ENCODE measurements around the gene PRC1. TPM values are rescaled to one million over a fixed set of nuclear protein-coding genes. Genes with fewer than 3 reads are reported as not detected.

The PRC1 gene
- total RNA-seq, 4 donors from 2014 or later, result 3.6 to 12.9 (median 7.2) TPM

DNA sequence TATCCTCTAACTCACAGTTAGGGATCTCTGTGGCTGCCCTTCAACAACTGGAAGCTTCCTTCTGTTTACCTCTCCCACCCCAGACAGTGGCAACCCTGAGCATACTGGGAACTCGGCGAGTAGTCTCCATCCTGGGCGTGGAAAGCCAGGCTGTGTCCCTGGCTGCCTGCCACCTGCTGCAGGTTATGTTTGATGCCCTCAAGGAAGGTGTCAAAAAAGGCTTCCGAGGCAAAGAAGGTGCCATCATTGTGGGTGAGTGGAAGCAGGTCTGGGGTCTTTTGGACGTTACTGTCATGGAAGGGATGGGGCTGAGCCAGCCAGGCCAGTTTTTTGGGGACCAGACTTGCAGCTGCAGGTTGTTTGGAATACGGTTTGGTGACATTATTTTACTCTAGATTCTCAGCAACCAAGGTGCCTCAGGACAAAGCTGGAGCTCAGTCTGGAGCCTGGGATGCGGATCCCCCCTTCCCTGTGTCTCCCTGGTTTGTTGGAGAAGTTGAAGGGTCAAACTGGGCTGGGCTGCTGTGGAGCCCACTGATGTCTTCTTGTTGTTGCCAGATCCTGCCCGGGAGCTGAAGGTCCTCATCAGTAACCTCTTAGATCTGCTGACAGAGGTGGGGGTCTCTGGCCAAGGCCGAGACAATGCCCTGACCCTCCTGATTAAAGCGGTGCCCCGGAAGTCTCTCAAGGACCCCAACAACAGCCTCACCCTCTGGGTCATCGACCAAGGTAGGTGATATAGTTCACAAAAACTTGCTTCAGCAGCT lies 51.8 kb downstream of the PRC1 start:
- H3K9me3 ChIP-seq, result no peaks in the 10 kb centered on the region
- intact Hi-C loops (cut with DNase I), result no loop called here
- 91 to 94% methylated on average over 11 to 12 of the region's 12 CpGs for WGBS, 2 donors
- no peak overlapping the region for H3K27ac ChIP-seq
- TF ChIP-seq POLR2A (IDR thresholded peaks at IDR 0.05), result no peak
- TF ChIP-seq CTCF (IDR thresholded peaks at IDR 0.05), result no peak
- no peak overlapping the region for H3K4me3 ChIP-seq (replicated peaks in 1 of 3)
- DNase-seq, result no peak
- peaks cover 70 to 71% of the 10 kb centered on the region in 2 donors for H3K36me3 ChIP-seq
- no peaks in the 10 kb centered on the region for H3K27me3 ChIP-seq
- no peaks in the 10 kb centered on the region for H3K4me1 ChIP-seq

GRCh38 chr15:90941038-90941437 lies 53.3 kb downstream of the PRC1 start:
- peaks cover under 1 to 5% of the 10 kb centered on the region in 2 donors for H3K4me1 ChIP-seq
- intact Hi-C loops (cut with DNase I), result no loop called here
- no peak for TF ChIP-seq POLR2A (IDR thresholded peaks at IDR 0.05)
- no peak for TF ChIP-seq CTCF (IDR thresholded peaks at IDR 0.05)
- DNase-seq, result no peak
- no peak overlapping the region for H3K27ac ChIP-seq
- H3K4me3 ChIP-seq (replicated peaks in 1 of 3), result no peak overlapping the region
- 94 to 100% methylated on average over 4 of the region's 4 CpGs for WGBS, 2 donors
- H3K36me3 ChIP-seq, result peaks cover 58 to 63% of the 10 kb centered on the region in 2 donors
- H3K27me3 ChIP-seq, result no peaks in the 10 kb centered on the region
- H3K9me3 ChIP-seq, result no peaks in the 10 kb centered on the region

GRCh38 chr15:90939756-90940155 lies 54.6 kb downstream of the PRC1 start:
- no peak overlapping the region for H3K27ac ChIP-seq
- intact Hi-C loops (cut with DNase I), result no loop called here
- H3K9me3 ChIP-seq, result no peaks in the 10 kb centered on the region
- DNase-seq, result no peak
- TF ChIP-seq POLR2A (IDR thresholded peaks at IDR 0.05) (no peak), CTCF (IDR thresholded peaks at IDR 0.05) (no peak)
- H3K36me3 ChIP-seq, result peaks cover 52 to 54% of the 10 kb centered on the region in 2 donors
- peaks cover 5 to 11% of the 10 kb centered on the region in 2 donors for H3K4me1 ChIP-seq
- no peaks in the 10 kb centered on the region for H3K27me3 ChIP-seq
- H3K4me3 ChIP-seq (replicated peaks in 1 of 3), result no peak overlapping the region
- WGBS, 2 donors, result 80 to 94% methylated on average over 5 to 7 of the region's 7 CpGs

DNA sequence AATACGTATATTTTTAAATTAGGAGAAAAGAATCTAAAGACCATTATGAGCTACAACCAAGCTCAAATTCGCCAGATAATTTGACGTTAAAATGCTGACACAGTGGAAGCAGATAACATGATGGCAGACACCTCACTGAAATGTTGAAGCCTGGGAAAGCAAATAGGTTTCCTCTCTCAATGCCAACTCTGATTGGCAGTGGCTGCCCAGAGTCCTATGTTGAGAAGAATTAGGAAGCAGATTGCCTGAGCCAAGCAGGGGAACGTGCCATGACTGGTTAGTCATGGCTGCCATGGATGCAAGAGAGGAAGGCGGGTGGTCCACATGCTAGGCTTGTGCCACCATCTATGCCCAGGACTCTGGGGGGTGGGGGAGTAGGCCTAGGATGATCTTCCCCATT lies 56.1 kb downstream of the PRC1 start:
- no peaks in the 10 kb centered on the region for H3K27me3 ChIP-seq
- H3K9me3 ChIP-seq, result no peaks in the 10 kb centered on the region
- intact Hi-C loops (cut with DNase I), result no loop called here
- H3K4me3 ChIP-seq (replicated peaks in 1 of 3), result no peak overlapping the region
- H3K4me1 ChIP-seq, result peaks cover 15 to 23% of the 10 kb centered on the region in 2 donors
- no peak for DNase-seq
- WGBS, 2 donors, result 94 to 95% methylated on average over 5 of the region's 5 CpGs
- TF ChIP-seq CTCF (IDR thresholded peaks at IDR 0.05), result no peak
- no peak for TF ChIP-seq POLR2A (IDR thresholded peaks at IDR 0.05)
- H3K27ac ChIP-seq, result no peak overlapping the region
- H3K36me3 ChIP-seq, result peaks cover 39 to 40% of the 10 kb centered on the region in 2 donors

GRCh38 chr15:90936823-90937222 lies 57.5 kb downstream of the PRC1 start:
- H3K9me3 ChIP-seq, result no peaks in the 10 kb centered on the region
- intact Hi-C loops (cut with DNase I), result no loop called here
- 83 to 88% methylated on average over 1 of the region's 1 CpG for WGBS, 2 donors

More at GRCh38 chr15:90936823-90937222, 57.5 kb downstream of the PRC1 start:
- no peaks in the 10 kb centered on the region for H3K27me3 ChIP-seq
- H3K27ac ChIP-seq, result no peak overlapping the region
- peaks cover 24 to 26% of the 10 kb centered on the region in 2 donors for H3K36me3 ChIP-seq
- no peak overlapping the region for H3K4me3 ChIP-seq (replicated peaks in 1 of 3)
- DNase-seq, result no peak
- TF ChIP-seq POLR2A (IDR thresholded peaks at IDR 0.05), result no peak
- H3K4me1 ChIP-seq, result peaks cover 15 to 30% of the 10 kb centered on the region in 2 donors
